ENCODE results near the gene TKTL1.
"Not testable (repeated sequence)": the region's sequence is repeated elsewhere in the genome, so short reads cannot be mapped to it uniquely, and the experiment has no call there.

Gene TKTL1, protein sequence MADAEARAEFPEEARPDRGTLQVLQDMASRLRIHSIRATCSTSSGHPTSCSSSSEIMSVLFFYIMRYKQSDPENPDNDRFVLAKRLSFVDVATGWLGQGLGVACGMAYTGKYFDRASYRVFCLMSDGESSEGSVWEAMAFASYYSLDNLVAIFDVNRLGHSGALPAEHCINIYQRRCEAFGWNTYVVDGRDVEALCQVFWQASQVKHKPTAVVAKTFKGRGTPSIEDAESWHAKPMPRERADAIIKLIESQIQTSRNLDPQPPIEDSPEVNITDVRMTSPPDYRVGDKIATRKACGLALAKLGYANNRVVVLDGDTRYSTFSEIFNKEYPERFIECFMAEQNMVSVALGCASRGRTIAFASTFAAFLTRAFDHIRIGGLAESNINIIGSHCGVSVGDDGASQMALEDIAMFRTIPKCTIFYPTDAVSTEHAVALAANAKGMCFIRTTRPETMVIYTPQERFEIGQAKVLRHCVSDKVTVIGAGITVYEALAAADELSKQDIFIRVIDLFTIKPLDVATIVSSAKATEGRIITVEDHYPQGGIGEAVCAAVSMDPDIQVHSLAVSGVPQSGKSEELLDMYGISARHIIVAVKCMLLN

DNA sequence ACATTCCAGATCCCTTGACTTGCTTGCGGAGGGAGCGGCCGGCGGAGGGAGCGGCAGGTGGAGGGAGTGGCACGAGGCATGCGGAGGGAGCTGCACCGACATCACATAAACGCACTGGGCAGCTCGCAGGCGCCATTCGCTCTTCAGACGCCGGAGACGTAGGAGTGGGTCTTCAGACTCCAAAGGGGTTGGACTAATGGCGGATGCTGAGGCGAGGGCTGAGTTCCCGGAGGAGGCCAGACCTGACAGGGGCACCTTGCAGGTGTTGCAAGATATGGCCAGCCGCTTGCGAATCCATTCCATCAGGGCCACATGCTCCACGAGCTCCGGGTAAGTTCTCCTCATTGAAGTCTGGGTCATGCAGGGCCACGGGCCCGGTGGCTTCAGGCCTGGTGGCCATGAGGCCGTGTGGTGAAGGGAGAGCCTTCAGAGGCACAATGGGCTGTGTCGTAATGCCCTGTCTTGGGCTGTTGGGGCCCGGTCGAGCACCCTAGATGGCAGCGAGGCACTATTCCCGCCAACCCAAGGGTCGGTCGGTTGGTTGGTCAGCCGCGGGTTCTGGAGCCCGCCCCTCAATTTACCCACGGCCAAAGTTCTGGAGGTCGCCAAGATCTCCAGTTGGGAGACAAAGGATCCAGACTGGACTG lies at the start of gene TKTL1:
TSS of gene TKTL1 (plus strand) at position 132 of the 647 bp plus-strand sequence. CDS start at position 197, 65 bp downstream.
- no peak for DNase-seq

GRCh38 chrX:154247377-154248045 lies 48.1 kb upstream of the TKTL1 start:
- not testable (repeated sequence) for DNase-seq

DNA sequence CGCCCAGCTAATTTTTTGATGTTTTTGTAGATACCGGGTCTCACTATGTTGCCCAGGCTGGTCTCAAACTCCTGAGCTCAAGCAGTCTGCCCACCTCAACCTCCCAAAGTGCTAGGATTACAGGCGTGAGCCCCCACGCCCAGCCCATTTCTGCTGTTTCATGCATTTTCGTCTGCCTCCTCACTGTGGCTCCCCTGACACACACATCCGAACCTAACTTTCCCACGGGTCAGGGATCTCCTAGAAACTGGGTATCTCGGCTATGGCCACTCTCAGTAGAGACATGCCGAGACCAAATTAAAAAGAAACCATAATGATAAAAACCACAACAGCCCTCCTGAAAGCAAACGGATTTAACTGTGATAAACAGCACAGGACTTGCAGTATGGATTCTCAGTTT lies 47.5 kb upstream of the TKTL1 start:
- not testable (repeated sequence) for DNase-seq

DNA sequence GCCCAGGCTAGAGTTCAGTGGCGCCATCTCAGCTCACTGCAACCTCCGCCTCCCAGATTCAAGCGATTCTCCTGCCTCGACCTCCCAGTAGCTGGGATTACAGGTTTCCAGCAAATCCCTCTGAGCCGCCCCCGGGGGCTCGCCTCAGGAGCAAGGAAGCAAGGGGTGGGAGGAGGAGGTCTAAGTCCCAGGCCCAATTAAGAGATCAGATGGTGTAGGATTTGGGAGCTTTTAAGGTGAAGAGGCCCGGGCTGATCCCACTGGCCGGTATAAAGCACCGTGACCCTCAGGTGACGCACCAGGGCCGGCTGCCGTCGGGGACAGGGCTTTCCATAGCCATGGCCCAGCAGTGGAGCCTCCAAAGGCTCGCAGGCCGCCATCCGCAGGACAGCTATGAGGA lies 38.3 kb upstream of the TKTL1 start, which contains the start of gene OPN1MW3:
TSS of gene OPN1MW3 (plus strand) at position 301 of the 400 bp plus-strand sequence. CDS start at position 339, 38 bp downstream.
- DNase-seq, result not testable (repeated sequence)

DNA sequence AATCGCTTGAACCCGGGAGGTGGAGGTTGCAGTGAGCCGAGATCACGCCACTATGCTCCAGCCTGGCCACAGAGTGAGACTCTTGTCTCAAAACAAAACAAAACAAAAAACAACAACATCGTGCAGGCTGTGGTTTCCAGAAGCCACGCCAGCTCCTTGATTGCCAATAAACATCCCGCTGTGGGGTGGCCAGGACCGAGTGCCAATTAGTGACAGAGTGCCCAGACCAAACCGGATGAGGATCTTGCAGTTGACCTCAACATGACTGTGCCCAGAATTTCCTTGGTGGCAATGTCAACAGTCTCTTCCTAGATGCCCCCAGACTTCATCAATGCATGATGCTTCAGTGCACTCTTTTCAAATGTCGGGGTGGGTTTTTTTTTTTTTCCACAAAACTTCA lies 36.9 kb upstream of the TKTL1 start:
- not testable (repeated sequence) for DNase-seq

DNA sequence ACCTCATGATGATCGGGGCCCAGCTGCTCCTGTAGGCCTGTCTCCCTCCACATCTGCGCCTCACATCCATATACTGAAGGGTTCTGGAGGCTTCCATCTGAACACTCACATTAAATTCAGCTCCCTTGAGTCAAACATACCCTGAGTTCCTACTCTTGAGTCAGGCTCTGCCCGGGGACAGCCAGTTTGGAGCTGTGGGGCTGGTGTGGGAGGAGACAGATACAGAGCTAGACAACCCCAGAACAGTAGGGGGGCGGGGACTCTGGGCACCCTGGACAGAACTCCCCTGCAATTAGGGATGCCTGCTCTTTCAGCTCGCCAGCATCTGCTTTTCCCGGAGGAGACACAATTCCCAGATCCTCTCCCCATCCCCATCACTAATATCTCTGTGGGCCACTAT lies 32.5 kb upstream of the TKTL1 start:
- not testable (repeated sequence) for DNase-seq

- DNase-seq, result not testable (repeated sequence)
Measured at GRCh38 chrX:154269245-154269644, 26.4 kb upstream of the TKTL1 start.

DNA sequence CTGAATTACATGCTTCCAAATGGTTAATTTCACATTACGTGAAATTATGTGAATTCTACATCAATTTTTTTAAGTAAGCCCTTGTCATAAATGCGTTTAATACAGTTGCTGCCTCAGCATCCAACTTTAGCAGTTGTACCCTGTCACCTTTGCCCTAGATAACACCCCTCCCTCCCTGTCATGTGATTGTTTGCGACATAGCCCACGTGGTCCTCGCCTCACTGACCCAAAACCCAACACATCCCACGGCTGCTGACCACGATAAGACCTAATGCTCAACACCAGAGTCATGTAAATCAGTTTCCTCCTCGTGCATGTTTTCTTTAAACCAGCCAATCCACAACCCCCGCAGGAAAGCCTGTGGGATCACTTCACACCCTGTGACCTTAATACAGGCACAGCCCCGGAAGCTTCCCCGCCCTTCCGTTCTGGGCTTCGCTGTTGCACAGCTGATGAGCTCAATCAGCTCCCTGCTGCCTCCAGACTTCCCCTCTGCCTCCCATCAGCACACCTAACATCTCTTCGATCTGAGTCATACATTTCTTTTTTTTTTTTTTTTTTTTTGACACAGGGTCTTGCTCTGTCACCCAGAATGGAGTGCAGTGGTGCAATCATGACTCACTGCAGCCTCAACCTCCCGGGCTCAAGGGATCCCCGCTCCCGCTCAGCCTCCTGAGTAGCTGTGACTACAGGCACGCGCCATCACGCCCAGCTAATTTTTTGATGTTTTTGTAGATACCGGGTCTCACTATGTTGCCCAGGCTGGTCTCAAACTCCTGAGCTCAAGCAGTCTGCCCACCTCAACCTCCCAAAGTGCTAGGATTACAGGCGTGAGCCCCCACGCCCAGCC lies 10.9 kb upstream of the TKTL1 start:
- DNase-seq, result not testable (repeated sequence)

GRCh38 chrX:154286406-154286805 lies 9.2 kb upstream of the TKTL1 start:
- DNase-seq, result not testable (repeated sequence)

GRCh38 chrX:154294791-154295574 lies 612 bp upstream of the TKTL1 start, which contains the start of gene TEX28:
Gene TEX28, minus strand, starts transcription at chrX:154295124. Its CDS starts 3,007 bp downstream, at chrX:154292117.
- no peak for DNase-seq

GRCh38 chrX:154296731-154297130 lies 1.1 kb downstream of the TKTL1 start:
- no peak for DNase-seq

DNA sequence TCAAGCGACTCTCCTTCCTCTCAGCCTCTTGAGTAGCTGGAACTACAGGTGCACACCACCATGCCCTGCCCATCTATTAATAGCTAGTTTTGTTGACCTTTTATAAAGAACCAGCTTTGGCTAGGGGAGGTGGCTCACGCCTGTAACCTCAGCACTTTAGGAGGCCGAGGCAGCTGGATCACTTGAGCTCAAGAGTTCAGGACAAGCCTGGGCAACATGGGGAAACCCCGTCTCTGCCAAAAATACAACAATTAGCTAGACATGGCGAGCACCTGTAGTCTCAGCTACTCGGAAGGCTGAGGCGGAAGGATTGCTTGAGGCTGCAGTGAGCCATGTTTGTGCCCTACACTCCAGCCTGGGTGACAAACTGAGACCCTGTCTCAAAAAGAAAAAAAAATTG lies 2.7 kb downstream of the TKTL1 start:
- no peak for DNase-seq

GRCh38 chrX:154300816-154301215 lies 5.2 kb downstream of the TKTL1 start:
- no peak for DNase-seq

DNA sequence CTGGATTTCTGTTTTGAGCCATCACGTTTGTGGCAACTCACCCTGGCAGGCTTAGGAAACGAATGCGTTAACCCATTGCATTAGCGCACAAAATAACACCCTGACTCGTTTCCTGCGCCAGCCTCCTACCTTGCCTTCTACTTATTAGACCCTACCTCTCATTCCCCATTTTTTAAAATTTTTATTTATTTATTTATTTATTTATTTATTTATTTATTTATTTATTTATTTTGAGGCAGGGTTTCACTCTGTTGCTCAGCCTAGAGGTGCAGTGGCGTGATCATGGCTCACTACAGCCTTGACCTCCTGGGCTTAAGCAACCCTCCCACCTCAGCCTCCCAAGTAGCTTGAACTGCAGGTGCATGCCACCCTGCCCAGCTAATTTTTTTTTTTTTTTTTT lies 7.4 kb downstream of the TKTL1 start:
- not testable (repeated sequence) for DNase-seq

- no peak for DNase-seq
Measured at GRCh38 chrX:154303476-154303875, 7.9 kb downstream of the TKTL1 start.

DNA sequence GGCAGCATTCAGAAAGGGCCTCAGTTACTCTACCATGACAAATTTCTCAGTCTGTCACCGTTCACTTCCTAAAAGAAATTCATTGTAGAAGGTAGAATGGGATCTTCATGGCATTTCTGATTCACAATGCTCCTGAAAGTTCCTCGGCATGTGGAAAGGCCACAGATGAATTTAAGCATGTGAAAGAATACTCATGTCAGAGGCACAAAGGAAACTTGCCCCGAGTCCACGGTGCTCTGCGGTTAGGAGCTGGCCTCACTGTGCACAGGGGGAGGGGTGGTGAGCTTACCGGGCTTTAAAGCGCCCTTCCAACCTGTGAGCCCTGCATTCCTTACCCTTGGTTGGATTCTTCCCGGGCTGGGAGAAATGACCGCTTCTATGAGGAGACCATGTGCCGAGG lies 9.3 kb downstream of the TKTL1 start:
- no peak for DNase-seq

- no peak for DNase-seq
Measured at GRCh38 chrX:154305541-154306205, 10.1 kb downstream of the TKTL1 start.

GRCh38 chrX:154307202-154307601 lies 11.6 kb downstream of the TKTL1 start:
- DNase-seq, result no peak

DNA sequence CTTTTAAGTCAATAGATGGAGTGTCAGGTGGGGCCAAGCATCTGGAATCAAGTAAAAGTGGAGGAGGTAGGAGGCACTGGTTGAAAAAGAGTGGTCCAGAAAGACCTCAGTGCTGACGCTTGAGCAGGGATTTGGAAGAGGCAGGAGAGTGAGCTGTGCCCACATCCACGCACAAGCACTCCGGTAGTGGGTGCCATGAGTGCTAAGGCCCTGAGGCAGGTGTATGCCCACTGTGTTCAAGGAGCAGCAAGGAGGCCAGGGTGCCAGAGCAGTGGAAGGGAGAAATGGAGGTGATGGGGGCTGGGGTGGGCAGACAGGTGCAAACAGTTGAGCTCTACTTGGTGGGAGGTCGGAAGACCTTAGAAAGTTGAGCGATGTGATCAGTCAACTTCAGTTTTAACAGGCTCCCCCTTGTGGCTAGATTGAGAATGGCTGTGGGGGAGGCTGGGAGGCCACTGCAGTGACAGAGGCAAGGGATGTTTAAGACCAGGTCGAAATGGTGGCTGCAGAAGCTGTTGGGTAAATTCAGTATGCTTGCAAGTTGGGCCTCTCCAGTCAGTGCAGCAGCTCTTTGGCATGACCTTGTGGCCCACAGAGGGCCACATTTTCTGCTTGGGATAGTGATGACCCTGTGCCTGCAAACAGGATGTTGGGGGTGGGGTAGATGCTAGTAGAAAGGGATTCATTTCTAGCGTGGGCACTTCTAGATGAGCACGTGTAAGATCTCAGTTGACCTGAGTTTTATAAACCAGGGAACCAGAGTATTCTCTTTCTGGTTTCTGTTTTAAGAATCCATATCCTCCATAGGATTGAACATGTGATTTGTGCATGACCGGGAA lies 12.7 kb downstream of the TKTL1 start:
- peak; percentile 11 for DNase-seq
